HG02588 (cell line): ENCODE data around the gene RTP2.
"Not testable (repeated sequence)": the region's sequence is repeated elsewhere in the genome, so short reads cannot be mapped to it uniquely, and the experiment has no call there.

Source experiments
- ATAC-seq: cut with Tn5 transposase; IDR thresholded peaks from one replicate; pipeline ENCODE4 v1.9.1; 2021; ENCODE audit warnings: mild to moderate bottlenecking, moderate library complexity; ENCODE audit not compliant: unreplicated experiment

The RTP2 gene

DNA sequence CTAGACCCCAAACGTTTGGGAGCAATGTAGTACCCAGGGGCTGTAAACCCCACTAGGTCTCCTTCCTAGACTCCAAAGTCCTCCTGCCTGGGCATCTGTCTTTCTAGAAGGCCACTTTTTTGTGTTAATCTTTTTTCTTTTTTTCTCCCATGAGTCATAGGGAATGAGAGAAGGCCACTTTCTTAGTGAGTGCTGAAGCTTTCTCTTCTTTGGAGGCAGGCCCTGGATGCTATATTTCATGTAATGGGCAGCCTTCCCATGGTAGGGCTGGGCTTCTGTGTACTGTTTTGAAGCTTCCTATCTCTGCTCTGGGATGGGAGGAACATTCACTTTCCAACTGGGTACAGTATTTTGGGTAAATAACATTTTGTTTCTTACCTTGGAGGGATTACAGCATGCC is 15.2 kb upstream of the RTP2 start:
- no peak for ATAC-seq

DNA sequence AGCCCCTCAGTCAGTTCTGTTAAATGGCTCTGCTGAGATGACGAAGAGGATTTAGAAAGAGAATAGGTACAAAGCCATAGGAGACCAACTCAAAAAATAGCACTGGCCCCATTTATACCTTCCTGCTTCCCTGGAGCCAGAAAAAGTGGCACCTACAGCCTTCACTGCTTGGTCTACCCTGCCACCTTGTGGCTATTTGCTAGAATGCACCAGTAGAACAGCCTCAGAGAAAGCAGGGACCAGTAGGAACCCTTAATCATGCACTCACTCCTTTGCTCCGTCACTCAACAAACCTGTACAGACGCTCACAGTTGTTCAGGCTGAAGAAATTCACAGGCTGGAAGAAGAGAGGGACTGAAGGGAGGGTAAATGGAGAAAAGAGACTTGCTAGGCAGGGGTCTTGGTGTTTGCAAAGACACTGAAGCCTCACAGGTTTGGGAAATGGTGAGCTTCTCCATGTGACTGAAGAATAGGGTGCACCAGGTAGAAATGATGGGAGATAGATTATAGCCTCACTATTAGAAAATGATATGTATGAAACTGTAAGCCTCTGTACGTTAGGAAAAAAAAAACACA is 12.1 kb upstream of the RTP2 start:
- peak; percentile 83 for ATAC-seq

DNA sequence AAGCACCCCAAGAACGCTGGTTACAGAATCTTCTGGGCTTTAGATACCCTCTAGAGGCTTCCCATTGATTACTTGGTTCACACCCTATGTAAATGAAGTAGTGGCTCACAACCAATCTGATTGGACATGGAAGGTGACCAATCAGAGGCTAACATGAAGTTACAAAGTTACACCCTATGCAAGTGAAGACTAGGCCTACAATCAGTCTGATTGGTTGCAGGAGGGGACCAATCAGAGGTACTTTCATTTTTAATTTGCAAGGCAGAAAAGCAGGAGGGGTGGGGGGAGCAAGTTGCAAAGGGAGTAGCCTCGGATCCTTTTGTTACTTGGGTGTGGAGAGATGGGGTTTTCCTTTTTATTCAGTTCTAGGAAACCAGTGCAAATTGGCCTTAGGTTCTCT is 11.1 kb upstream of the RTP2 start:
- no peak for ATAC-seq

DNA sequence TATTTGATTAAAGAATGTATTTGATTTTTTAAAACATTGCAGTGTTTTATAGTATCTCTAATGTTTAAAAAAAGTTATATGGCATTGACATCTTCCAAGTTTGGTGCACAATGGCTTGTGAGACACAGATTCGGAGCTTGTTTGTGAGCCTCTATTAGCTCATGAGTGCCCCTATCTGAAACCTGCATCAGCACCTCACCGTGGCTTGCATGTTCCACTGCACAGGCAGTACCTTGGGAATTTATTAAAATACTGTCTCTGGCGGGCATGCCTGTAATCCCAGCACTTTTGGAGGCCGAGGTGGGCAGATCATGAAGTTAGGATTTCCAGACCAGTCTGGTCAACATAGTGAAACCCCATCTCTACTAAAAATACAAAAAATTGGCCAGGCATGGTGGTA is 6.8 kb upstream of the RTP2 start:
- ATAC-seq, result no peak

DNA sequence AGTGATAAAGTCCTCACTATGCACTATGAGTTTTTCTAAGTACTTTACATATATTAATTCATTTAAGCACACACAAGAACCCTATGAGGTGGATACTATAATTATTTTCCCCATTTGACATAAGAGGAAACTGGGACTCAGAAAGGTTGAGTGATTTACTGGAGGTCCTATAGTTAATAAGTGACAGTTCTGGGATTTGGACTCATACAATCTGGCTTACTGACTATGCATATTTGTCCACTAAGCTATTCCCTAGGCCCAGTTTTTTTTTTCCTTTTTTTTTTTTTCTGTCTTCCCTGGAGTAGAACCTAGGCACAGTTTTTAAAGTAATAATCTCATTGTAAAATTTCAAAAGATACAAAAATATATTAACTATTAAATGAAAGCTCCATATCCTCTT is 6.3 kb upstream of the RTP2 start:
- no peak for ATAC-seq

DNA sequence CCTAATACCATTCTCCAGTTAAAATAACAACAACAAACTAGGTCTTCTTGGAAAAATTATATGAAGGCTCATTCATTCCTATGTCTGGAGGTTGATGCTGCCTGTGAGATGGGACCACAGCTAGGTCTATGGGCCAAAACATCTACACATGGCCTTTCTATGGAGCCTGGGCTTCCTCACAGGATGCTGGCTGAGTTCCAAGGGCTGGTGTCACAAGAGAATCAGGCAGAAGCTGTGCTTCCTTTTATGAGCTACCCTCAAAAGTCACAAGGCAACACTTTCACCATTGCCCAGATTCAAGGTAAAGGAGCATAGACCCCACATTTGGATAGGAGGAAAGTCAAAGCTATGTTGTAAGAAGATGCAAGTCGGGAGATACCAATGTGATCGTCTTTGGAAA is 4.6 kb upstream of the RTP2 start:
- ATAC-seq, result no peak

DNA sequence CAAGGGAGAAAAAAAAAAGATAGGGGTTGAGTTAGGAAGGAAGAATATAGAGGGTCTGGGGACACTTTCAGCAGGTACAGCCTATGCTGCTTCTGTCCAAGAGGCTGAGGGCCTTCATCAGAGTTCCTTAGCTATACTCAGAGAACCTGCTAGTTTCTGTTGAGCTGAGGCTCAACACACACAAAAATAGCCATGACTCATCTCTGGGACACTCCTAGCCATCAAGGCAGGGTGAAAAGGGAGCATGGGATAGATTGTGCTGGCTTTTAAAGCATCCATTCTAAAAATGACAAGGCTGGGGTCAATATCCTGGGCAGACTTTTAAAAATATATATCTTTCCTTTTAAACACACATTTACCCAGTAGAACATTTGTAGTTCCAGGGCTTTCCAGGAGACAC is 2.8 kb upstream of the RTP2 start:
- no peak for ATAC-seq

DNA sequence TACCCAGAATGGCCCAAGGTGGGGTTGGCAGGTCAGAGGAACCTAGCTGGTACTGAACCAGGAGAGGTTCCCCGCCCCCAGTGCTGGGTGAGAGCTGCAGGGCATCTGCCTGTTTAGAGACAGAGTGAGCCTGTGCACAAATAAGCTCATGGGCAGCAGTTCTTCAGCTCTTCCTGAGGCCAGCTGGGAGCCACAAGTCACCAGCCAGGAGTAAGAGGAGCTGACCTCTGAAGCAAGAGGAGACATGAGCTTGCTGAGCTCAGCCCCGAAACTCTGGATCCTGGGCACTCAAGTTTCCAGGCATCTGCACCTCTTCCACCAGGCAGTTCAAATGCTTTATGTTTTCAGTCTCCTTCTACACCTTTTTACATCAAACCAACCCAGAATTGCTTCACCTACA is 2.1 kb downstream of the RTP2 start:
- no peak for ATAC-seq

DNA sequence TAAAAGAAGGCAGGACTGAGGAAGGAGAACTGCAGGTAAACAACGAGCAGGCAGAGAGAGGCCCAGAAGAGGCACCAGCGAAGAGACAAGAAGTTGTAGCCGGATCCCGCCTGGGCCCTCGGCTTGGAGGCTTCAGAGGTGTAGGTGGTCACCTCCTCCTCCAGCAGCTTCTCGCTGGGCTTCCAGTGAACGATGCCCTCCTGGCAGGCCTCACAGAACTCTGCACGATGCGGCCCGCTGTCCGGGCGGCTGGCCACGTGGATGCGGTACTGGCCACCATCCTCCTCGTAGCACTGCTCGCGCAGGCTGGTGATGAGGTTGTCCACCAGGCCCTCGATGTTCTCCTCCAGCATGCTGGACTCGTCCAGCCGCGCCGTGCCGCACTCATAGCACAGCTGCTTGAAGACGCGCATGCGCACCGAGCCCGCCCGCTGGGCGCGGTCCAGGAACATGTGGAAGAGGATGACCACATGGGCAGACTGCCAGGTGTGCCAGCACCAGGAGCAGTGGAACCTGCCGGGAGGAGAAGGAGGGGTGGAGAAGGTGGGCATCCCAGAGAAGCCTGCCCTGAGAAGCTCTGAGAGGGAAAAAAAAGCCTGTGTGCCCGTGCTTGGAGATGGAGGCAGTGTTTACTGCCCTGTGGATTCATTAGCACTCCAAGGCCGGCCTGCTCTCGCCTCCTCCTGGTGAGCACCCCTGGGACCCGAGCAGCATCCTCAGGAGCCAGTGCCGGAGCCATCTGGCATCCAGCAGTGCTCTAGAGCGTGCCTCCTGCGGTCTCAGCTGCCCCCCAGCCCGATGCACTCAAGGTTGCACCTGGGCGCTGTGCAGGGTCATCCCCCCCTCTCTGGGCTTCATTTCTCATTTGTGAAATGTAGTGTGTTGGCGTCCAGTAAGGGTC is 3.6 kb downstream of the RTP2 start:
- no peak for ATAC-seq

DNA sequence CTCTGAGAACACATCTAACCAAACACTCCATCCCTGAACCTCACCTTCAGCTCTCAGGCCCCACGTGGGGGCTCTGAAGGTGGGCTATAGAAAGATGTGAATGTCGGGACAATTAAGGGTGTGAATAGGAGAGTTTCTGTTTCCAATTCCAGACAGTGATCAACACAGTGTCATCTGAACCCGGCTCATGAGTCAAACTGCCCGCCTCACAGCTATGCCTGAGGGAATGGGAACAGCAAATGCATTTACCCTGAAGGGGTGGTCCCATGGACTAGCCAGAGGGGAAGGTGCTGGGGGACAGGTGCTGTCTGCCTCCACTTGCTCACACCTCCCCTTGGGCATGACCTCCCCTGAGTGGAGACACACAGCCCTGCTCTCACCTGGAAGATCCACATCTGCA is 6.3 kb downstream of the RTP2 start:
- no peak for ATAC-seq

DNA sequence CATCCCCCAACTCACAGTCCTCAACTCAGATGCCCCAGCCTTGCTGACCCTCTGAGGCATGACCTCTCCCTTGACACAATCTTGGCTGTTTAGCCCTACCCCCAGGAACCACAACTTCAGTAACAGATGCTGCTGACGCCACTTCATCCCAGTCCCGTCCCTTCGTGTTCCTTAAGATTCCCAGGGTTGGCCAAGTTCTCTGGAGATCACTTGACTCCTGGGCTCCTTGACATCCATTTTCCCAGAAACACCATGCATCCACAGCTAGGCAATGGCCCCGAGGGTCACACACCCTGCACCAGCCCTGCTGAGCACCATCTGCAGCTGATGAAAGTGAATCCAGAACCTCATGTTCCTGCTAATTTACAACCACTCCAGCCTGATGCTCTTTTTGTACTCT is 6.9 kb downstream of the RTP2 start:
- ATAC-seq, result no peak

DNA sequence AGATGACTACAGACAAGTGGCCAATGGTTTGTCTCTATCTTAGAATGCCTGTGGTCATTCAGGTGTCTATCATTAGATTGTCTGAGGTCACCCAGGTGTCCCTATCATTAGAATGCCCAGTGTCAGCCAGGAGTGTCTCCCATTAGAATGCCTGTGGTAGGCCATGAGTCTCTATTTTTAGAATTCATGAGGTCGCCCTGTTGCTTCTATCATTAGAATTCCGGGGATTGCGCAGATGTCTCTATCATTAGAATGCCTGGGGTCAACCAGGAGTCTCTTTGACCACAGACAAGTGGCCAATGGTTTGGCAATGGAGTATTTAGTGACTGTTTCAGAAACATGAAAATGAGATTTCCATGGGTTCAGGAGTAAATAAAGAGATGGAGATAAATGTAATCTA is 7.6 kb downstream of the RTP2 start:
- no peak for ATAC-seq

DNA sequence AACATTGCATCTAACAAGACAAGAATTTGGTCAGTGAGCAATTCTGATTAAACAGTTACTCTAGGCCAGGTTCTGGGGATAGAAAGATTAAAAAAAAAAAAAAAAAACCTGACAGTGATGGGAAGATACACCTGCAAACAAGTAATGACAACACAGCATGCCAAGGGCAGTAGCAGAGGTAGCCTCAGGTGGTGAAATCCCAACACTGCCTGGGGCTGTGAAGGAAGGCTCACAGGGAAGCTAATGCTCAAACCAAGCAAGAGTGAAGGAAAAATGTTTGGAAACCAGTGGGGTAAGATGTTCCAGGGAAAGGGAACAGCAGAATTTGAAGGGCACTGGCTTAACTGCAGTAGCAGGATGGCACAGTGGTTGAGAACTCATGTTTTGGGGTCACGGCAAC is 8.9 kb downstream of the RTP2 start:
- no peak for ATAC-seq

DNA sequence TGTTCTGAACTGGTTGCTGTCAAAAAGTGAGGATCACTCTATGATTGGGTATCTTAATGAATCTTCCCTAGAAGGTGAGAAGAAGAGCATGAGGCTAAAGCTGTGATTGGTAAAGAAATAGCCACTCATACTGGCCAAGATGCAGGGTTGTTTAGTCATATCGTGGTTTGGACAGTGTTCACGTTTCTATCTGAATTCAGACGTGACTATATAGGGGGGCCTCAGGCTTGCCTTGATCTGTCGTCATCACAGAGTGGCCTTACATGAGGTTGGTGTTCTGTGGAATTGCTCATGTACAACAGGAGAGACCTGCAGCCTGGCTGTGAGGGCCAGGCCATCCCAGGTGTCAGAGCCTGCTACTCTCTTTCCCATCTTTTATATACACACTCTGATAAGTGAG is 12.4 kb downstream of the RTP2 start:
- no peak for ATAC-seq

DNA sequence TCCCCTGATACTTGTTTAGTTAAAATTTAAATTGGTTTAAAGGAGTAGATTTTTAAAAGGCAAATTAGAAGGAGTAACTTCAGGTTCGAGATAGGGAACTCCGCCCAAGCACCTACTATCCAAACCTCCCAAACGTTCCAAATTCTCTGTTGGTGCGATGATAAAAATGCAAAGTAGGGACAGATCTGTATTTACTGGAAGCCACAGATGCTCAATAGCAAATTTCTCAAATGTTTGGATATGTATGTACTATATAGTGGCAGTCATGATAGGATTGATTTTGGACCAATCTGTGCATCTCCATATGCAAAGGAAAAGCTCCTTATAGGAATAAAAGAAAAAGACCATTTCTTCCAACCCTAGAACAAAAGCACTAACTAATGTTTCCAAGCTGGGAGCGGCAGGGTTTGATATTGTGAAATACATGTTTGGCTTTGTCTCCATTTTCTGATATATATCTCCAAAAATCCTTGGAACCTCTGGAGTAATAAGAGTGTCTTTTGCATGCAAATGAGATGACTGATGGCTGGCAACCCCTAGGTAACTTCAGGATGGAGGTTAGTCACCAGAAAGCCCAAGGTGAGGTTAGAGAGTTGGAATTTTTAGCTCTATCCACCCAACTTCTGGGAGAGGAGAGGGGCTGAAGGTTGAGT is 15.6 kb downstream of the RTP2 start:
- no peak for ATAC-seq

DNA sequence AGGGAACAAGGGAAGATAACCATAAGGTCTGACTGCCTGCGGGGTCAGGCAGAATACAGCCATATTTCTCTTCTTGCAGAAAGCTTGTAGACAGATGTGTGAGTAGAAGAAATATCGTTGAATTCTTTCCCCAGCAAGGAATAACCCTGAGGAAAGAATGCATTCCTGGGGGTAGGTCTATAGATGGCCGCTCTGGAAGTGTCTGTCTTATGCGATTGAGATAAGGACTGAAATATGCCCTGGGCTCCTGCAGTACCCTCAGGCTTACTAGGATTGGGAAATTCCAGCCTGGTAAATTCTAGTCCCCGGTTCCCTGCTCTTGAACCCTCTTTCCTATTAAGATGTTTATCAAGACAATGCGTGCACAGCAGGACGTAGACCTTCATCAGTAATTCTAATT is 16.4 kb downstream of the RTP2 start:
- no peak for ATAC-seq

DNA sequence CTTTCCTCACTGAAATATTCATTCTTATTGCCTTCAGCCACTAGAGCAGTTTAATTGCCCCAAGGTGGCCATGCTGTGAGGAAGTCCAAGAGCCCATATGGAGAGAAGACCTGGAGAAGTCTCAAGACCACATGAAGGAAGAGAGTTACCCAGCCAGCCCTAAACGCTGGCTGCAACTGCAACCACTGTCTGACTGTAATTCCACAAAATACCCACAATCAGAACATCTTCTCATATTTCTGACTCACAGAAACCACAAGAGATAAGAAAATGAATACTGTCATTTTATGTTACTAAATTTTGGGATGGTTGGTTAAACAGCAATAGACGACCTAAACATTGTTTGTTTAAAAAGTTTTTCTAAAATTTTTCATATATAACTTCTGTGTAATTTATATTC is 17.5 kb downstream of the RTP2 start:
- ATAC-seq, result no peak

DNA sequence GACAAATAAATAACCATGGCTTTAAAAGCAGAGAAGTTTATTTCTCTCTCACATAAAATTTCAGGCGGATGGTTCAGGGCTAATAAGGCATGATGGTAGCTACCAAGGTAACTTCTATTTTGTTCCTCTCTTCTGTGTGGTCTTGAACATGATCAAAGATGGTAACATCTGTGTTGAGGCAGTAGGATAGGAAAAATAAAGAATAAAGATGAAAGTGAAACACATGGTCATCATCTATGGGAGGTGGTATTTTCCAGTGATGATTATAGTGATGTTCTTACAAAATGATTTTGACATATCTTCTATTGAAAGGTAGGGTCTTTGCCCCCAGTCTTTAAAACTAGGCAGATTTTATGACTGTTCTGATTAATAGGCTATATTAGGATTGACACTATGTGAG is 17.9 kb downstream of the RTP2 start:
- ATAC-seq, result no peak

DNA sequence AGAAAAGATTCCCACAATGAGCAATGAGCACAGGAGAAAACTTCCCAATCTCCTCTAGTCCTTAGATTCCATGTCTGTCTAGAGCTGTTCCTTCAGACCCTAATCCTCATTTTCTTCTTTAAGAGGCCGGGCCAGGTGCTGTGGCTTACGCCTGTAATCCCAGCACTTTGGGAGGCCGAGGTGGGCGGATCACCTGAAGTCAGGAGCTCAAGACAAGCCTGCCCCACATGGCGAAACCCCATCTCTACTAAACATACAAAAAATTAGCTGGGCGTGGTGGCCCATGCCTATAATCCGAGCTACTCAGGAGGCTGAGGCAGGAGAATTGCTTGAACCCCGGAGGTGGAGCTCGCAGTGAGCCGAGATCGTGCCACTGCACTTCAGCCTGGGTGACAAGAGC is 20.6 kb downstream of the RTP2 start:
- not testable (repeated sequence) for ATAC-seq

DNA sequence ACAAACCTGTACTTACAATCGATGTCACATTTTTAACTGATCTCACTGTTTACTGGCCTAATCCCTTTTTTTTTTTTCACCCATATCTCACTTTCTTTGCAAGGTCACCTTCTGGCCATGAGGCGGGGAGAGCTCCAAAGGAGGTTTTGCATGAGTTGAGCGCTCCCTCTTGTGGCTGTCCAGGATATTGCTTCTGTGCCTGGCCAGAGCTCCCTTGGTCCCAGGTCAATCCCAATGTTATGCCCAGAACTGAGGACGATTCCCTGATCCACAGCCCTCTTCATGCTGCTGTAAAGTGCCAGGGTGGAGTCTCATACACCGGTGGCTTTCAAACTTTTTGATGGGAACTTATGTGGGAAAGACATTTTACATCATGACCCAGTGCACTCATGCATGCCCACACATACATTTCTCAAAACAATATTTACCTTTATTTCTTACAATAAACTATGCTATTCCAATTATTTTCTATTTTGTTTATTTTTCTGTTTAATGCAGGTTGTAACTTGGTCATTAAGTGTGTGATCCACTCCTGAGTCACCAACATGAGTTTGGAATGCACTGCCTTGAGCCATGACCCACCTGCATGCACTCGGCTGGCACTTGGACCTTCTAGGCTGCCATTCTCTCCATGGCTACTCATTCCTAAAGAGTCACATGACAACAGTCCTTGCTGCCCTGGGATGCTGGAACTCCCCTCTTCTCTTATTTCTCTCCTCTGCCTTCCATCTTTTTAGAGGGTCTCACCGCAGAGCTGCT is 22.5 kb downstream of the RTP2 start:
- peak; percentile 65 for ATAC-seq

DNA sequence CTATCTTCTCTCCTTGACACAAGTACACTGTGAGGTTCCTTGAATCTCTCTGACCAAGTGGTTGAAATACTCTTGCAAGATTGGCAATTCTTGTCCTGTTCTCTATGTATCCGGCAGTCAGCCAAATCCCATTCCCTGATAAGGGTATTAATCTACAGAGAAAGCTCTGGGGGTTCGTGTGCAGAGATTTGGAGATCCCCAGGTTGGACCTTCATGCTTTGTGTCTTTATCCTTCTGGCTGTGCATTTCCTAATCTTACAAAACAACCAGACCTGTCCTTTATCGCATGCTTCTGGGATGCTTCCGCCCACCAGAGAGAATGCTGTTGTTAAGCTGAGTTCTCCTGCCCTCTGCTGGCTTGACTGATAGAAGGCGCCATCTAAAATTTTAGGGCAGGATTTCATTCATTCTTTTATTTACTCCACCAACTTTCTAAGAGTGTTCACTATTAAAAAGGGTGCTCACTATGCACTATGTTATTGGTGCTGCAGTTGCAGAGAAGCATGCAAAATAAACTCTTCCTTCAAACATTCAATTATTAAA is 23.6 kb downstream of the RTP2 start:
- no peak for ATAC-seq
